AG04450 (cell line): Measurements from ENCODE around the gene CNOT11. TPM values are rescaled to one million over a fixed set of nuclear protein-coding genes. Genes with fewer than 3 reads are reported as not detected.
"Not testable (repeated sequence)": the region's sequence is repeated elsewhere in the genome, so short reads cannot be mapped to it uniquely, and the experiment has no call there.

Experiments
- CTCF ChIA-PET: fragments of 300-600, 350-600 bp; formaldehyde crosslinking; extraction: SDS; loops from one replicate; lab custom pipeline; 2022; ENCODE audit warnings: antibody characterized with exemption, inconsistent platforms; lab: Charles Lee
- POLR2A ChIA-PET: fragments of 350-600 bp; formaldehyde crosslinking; extraction: SDS; loops from one replicate; lab custom pipeline; 2021; ENCODE audit warnings: antibody characterized with exemption, inconsistent platforms; lab: Yijun Ruan, JAX
- DNase-seq: peaks from one replicate; pipeline ENCODE4 v3.0.0-alpha.2; 2011; ENCODE audit warnings: low read depth, low spot score
- H3K27ac ChIP-seq: one replicate; pipeline ENCODE4 v1.5.1; 2012; ENCODE audit warnings: low read depth, low read length, control low read depth
- H3K27me3 ChIP-seq: one replicate; pipeline ENCODE4 v1.6.0; 2012; ENCODE audit warnings: low read length; ENCODE audit not compliant: control insufficient read depth, insufficient read depth
- H3K4me3 ChIP-seq: 2 replicates; pipeline ENCODE4 v1.5.1; 2011; ENCODE audit warnings: mild to moderate bottlenecking, low read depth, low read length, control low read depth
- H3K9me3 ChIP-seq: 2 replicates; pipeline ENCODE4 v1.5.1; 2012; ENCODE audit warnings: low read length; ENCODE audit not compliant: control insufficient read depth, insufficient read depth
- CTCF ChIP-seq: IDR thresholded peaks from 2 replicates; pipeline ENCODE4 v1.5.1; 2011; ENCODE audit warnings: low read depth, low read length, control low read depth, inconsistent platforms
- polyA plus RNA-seq: library from polyadenylated mRNA; depleted of rRNA; stranded (reverse); fragments of >200 nt; gene quantifications from 2 replicates; pipeline ENCODE4 v1.2.3, GENCODE V29; 2011; rRNA removed
- small RNA-seq: library from RNA; depleted of rRNA; stranded (forward); fragments of <200 nt; gene quantifications from one replicate; pipeline ENCODE3, GENCODE V24; 2012; ENCODE audit warnings: low read depth; ENCODE audit not compliant: insufficient read length

Gene CNOT11
- polyA plus RNA-seq, 1 experiment, result 68.5 TPM

- POLR2A ChIA-PET, result no interaction called here
- Histone ChIP-seq H3K27me3 (peaks cover 8% of the 10 kb centered on the region), H3K4me3 (no peak overlapping the region), H3K27ac (no peak overlapping the region), H3K9me3 (no peaks in the 10 kb centered on the region)
- no peak for TF ChIP-seq CTCF
- CTCF ChIA-PET, result no interaction called here
- no peak for DNase-seq
Observed at GRCh38 chr2:101311696-101312017, 59.0 kb downstream of the CNOT11 start.

GRCh38 chr2:101316568-101316967 lies 63.9 kb downstream of the CNOT11 start:
- CTCF ChIA-PET, H3K9me3 ChIP-seq, H3K27me3 ChIP-seq, H3K4me3 ChIP-seq, H3K27ac ChIP-seq, POLR2A ChIA-PET, DNase-seq: not testable (repeated sequence)

Small RNA genes lying within 50 kb of the gene (small RNA-seq; reads per million reads assigned to genes)
- gene MIR5696 (2.2 reads per million), gene SNORD89 (0.81 reads per million)

Other genes with a start within 250 kb of the CNOT11 start
- 2.3 and 2.5 TPM in 2 replicates for gene TBC1D8, start 101.5 kb upstream of the CNOT11 start, polyA plus RNA-seq
- 15.5 and 18.8 TPM in 2 replicates for gene RNF149, start 55.8 kb downstream of the CNOT11 start, polyA plus RNA-seq
- not detected in 2 replicates for gene CREG2, start 134.6 kb downstream of the CNOT11 start, polyA plus RNA-seq
- gene RFX8, start 222.2 kb downstream of the CNOT11 start, polyA plus RNA-seq, result 1.8 and 2.3 TPM in 2 replicates